Naive thymus-derived CD4-positive, alpha-beta T cell (primary cell): Measurements from ENCODE around the gene DENND1A. TPM values are rescaled to one million over a fixed set of nuclear protein-coding genes. Genes with fewer than 3 reads are reported as not detected.

Experiments
- ATAC-seq: fragments of 150-1000 bp; cut with Tn5 transposase; 2 replicates; pipeline ENCODE4 v1.10.0; 2021; ENCODE audit warnings: mild to moderate bottlenecking, moderate library complexity
- CTCF ChIA-PET: fragments of 350-600 bp; sonication (Branson Sonifier 250); formaldehyde crosslinking; loops from one replicate; lab custom pipeline; 2021; ENCODE audit warnings: antibody characterized with exemption; lab: Charles Lee
- POLR2A ChIA-PET: fragments of 350-600 bp; sonication (Branson Sonifier 250); formaldehyde crosslinking; loops from one replicate; lab custom pipeline; 2021; ENCODE audit warnings: antibody characterized with exemption, inconsistent platforms; lab: Charles Lee
- DNase-seq, 9 donors: peaks; one replicate each; pipeline versions ENCODE4 v3.0.0 to v3.0.0-alpha.2; 2020 to 2022; ENCODE audit warnings: mixed read lengths in 1 of 9
- H3K27ac ChIP-seq: one replicate; pipeline ENCODE4 v1.7.0; 2013; ENCODE audit warnings: mild to moderate bottlenecking, low read depth, low read length, moderate library complexity
- H3K27me3 ChIP-seq, 2 donors: one replicate each; pipeline ENCODE4 v1.7.0; 2013; ENCODE audit warnings: low read length in 2 of 2, mild to moderate bottlenecking in 2 of 2, moderate library complexity in 2 of 2; ENCODE audit not compliant: control insufficient read depth in 2 of 2, insufficient read depth in 2 of 2
- H3K36me3 ChIP-seq, 3 experiments: 1 replicate in 2 of 3; 2 replicates in 1 of 3; pipeline ENCODE4 v1.7.0; 2013; ENCODE audit warnings: low read length in 3 of 3, mild to moderate bottlenecking in 3 of 3, moderate library complexity in 1 of 3; ENCODE audit not compliant: insufficient read depth in 3 of 3, control insufficient read depth in 2 of 3
- H3K4me1 ChIP-seq, 2 donors: one replicate each; pipeline ENCODE4 v1.7.0; 2013; ENCODE audit warnings: low read length in 2 of 2, mild to moderate bottlenecking in 2 of 2, moderate library complexity in 1 of 2; ENCODE audit not compliant: control insufficient read depth in 2 of 2, insufficient read depth in 2 of 2
- H3K4me3 ChIP-seq: 2 replicates; pipeline ENCODE4 v1.7.0; 2013; ENCODE audit warnings: mild to moderate bottlenecking, low read length
- H3K9me3 ChIP-seq, 3 experiments: 1 replicate in 2 of 3; 2 replicates in 1 of 3; pipeline ENCODE4 v1.7.0; 2013; ENCODE audit warnings: low read length in 3 of 3; ENCODE audit not compliant: control insufficient read depth in 2 of 3
- H3K27ac Mint-ChIP-seq, 9 donors: one replicate each; pipeline ENCODE4 v1.8.0; 2020 to 2022; ENCODE audit warnings: mixed read lengths in 9 of 9, mild to moderate bottlenecking in 8 of 9, moderate library complexity in 5 of 9, inconsistent platforms in 2 of 9
- H3K27me3 Mint-ChIP-seq, 5 donors: one replicate each; pipeline ENCODE4 v1.8.0; 2021 to 2022; ENCODE audit warnings: mixed read lengths in 5 of 5, mild to moderate bottlenecking in 1 of 5
- H3K36me3 Mint-ChIP-seq, 5 donors: one replicate each; pipeline ENCODE4 v1.8.0; 2020 to 2022; ENCODE audit warnings: mixed read lengths in 5 of 5, mild to moderate bottlenecking in 3 of 5, inconsistent platforms in 1 of 5
- H3K4me1 Mint-ChIP-seq, 7 donors: one replicate each; pipeline ENCODE4 v1.8.0; 2020 to 2022; ENCODE audit warnings: mixed read lengths in 7 of 7, mild to moderate bottlenecking in 3 of 7, inconsistent platforms in 1 of 7
- H3K4me3 Mint-ChIP-seq, 10 donors: one replicate each; pipeline ENCODE4 v1.8.0; 2020 to 2022; ENCODE audit warnings: mild to moderate bottlenecking in 10 of 10, mixed read lengths in 10 of 10, moderate library complexity in 6 of 10, inconsistent platforms in 2 of 10
- H3K9me3 Mint-ChIP-seq, 11 donors: one replicate each; pipeline ENCODE4 v1.8.0; 2020 to 2022; ENCODE audit warnings: mixed read lengths in 11 of 11, mild to moderate bottlenecking in 4 of 11, inconsistent platforms in 1 of 11, moderate library complexity in 1 of 11
- intact Hi-C, 2 donors: fragments of 100-400 bp; cut with micrococcal nuclease; formaldehyde crosslinking; loops; one replicate each; pipeline ENCODE4 v1.15.1; 2023
- polyA plus RNA-seq, 2 donors: library from polyadenylated mRNA; unstranded; fragments of 300-500 nt; fragmentation: Illumina TruSeq; gene quantifications; one replicate each; pipeline ENCODE4 v1.2.3, GENCODE V29; 2021
- total RNA-seq, 6 experiments: library from RNA in 5 of 6; stranded (reverse) in 5 of 6; gene quantifications; 1 replicate in 5 of 6; 2 replicates in 1 of 6; pipeline ENCODE4 v1.2.3 and lab custom pipeline; 2021 to 2026

DENND1A gene
- total and polyA plus RNA-seq, 7 experiments from 2014 or later = 4.6 to 41.1 (median 16.5) TPM

GRCh38 chr9:123440256-123440655 lies 489.7 kb downstream of the DENND1A start:
- no peaks in the 10 kb centered on the region for H3K27me3 Mint-ChIP-seq

GRCh38 chr9:123438821-123439220 lies 491.1 kb downstream of the DENND1A start:
- Histone ChIP-seq H3K4me3 (no peak overlapping the region), H3K27ac (no peak overlapping the region), H3K27me3 (no peaks in the 10 kb centered on the region), H3K36me3 (peaks cover 0 to 23% (median 0%) of the 10 kb centered on the region in 3 experiments), H3K9me3 (no peaks in the 10 kb centered on the region), H3K4me1 (no peaks in the 10 kb centered on the region)
- H3K4me3 Mint-ChIP-seq = no peak overlapping the region
- no peaks in the 10 kb centered on the region for H3K4me1 Mint-ChIP-seq
- H3K27ac Mint-ChIP-seq = no peak overlapping the region
- intact Hi-C loops = no loop called here
- POLR2A ChIA-PET = no interaction called here
- CTCF ChIA-PET = no interaction called here
- H3K9me3 Mint-ChIP-seq = no peaks in the 10 kb centered on the region
- H3K36me3 Mint-ChIP-seq = peaks cover 0 to 66% (median 26%) of the 10 kb centered on the region in 5 donors
- no peaks in the 10 kb centered on the region for H3K27me3 Mint-ChIP-seq
- DNase-seq = no peak
- ATAC-seq = no peak

More at GRCh38 chr9:123440256-123440655, 489.7 kb downstream of the DENND1A start:
- H3K27ac ChIP-seq = no peak overlapping the region
- ChIA-PET POLR2A (no interaction called here), CTCF (interaction anchor here (0.5 kb wide), 1 partner anchor 1172 kb away, joined by 5 read pairs; no protein-coding TSS in a partner anchor)
- Mint-ChIP-seq H3K4me3 (no peak overlapping the region), H3K36me3 (peaks cover 0 to 56% (median 19%) of the 10 kb centered on the region in 5 donors), H3K27ac (no peak overlapping the region), H3K9me3 (no peaks in the 10 kb centered on the region), H3K4me1 (no peaks in the 10 kb centered on the region)
- H3K4me1 ChIP-seq = no peaks in the 10 kb centered on the region
- no peaks in the 10 kb centered on the region for H3K27me3 ChIP-seq
- intact Hi-C loops = no loop called here
- H3K9me3 ChIP-seq = no peaks in the 10 kb centered on the region
- DNase-seq = peak in 1 of 9 donors; percentile 12
- no peak overlapping the region for H3K4me3 ChIP-seq
- peaks cover 0 to 23% (median 0%) of the 10 kb centered on the region in 3 experiments for H3K36me3 ChIP-seq
- no peak for ATAC-seq

- Mint-ChIP-seq H3K9me3 (no peaks in the 10 kb centered on the region), H3K36me3 (peaks cover 0 to 71% (median 31%) of the 10 kb centered on the region in 5 donors), H3K4me3 (no peak overlapping the region), H3K27ac (no peak overlapping the region), H3K4me1 (no peaks in the 10 kb centered on the region), H3K27me3 (no peaks in the 10 kb centered on the region)
- Histone ChIP-seq H3K4me3 (no peak overlapping the region), H3K9me3 (no peaks in the 10 kb centered on the region), H3K4me1 (no peaks in the 10 kb centered on the region), H3K27me3 (no peaks in the 10 kb centered on the region), H3K27ac (no peak overlapping the region), H3K36me3 (peaks cover 0 to 23% (median 0%) of the 10 kb centered on the region in 3 experiments)
- intact Hi-C loops = no loop called here
- ChIA-PET CTCF (no interaction called here), POLR2A (no interaction called here)
- ATAC-seq (no peak), DNase-seq (no peak)
Measured at GRCh38 chr9:123438321-123438720, 491.6 kb downstream of the DENND1A start.

GRCh38 chr9:123437201-123437600 lies 492.7 kb downstream of the DENND1A start:
- Mint-ChIP-seq H3K27me3 (no peaks in the 10 kb centered on the region), H3K9me3 (no peaks in the 10 kb centered on the region), H3K36me3 (peaks cover 0 to 70% (median 39%) of the 10 kb centered on the region in 5 donors), H3K4me3 (no peak overlapping the region), H3K4me1 (no peaks in the 10 kb centered on the region), H3K27ac (no peak overlapping the region)
- intact Hi-C loops = no loop called here
- no peak overlapping the region for H3K27ac ChIP-seq
- H3K36me3 ChIP-seq = peaks cover 0 to 23% (median 0%) of the 10 kb centered on the region in 3 experiments
- no peak for ATAC-seq
- no peak for DNase-seq
- H3K9me3 ChIP-seq = no peaks in the 10 kb centered on the region
- ChIA-PET POLR2A (no interaction called here), CTCF (no interaction called here)
- H3K27me3 ChIP-seq = no peaks in the 10 kb centered on the region
- no peak overlapping the region for H3K4me3 ChIP-seq
- H3K4me1 ChIP-seq = no peaks in the 10 kb centered on the region

GRCh38 chr9:123435471-123435870 lies 494.5 kb downstream of the DENND1A start:
- no peak overlapping the region for H3K4me3 ChIP-seq
- peaks cover 0 to 23% (median 0%) of the 10 kb centered on the region in 3 experiments for H3K36me3 ChIP-seq
- no peaks in the 10 kb centered on the region for H3K4me1 ChIP-seq
- H3K4me3 Mint-ChIP-seq = no peak overlapping the region
- POLR2A ChIA-PET = no interaction called here
- no peaks in the 10 kb centered on the region for H3K9me3 ChIP-seq
- no peaks in the 10 kb centered on the region for H3K27me3 ChIP-seq
- peaks cover 0 to 2% (median 0%) of the 10 kb centered on the region in 11 donors for H3K9me3 Mint-ChIP-seq
- DNase-seq (no peak), ATAC-seq (no peak)
- H3K27ac Mint-ChIP-seq = no peak overlapping the region
- CTCF ChIA-PET = no interaction called here
- no peaks in the 10 kb centered on the region for H3K27me3 Mint-ChIP-seq
- peaks cover 2 to 63% (median 36%) of the 10 kb centered on the region in 5 donors for H3K36me3 Mint-ChIP-seq
- no peaks in the 10 kb centered on the region for H3K4me1 Mint-ChIP-seq
- no peak overlapping the region for H3K27ac ChIP-seq
- intact Hi-C loops = no loop called here

- Mint-ChIP-seq H3K4me3 (no peak overlapping the region), H3K9me3 (peaks cover 0 to 5% (median 0%) of the 10 kb centered on the region in 11 donors), H3K4me1 (no peaks in the 10 kb centered on the region), H3K27ac (no peak overlapping the region), H3K36me3 (peaks cover 7 to 63% (median 38%) of the 10 kb centered on the region in 5 donors), H3K27me3 (no peaks in the 10 kb centered on the region)
- Histone ChIP-seq H3K9me3 (no peaks in the 10 kb centered on the region), H3K27me3 (no peaks in the 10 kb centered on the region), H3K4me1 (no peaks in the 10 kb centered on the region), H3K36me3 (peaks cover 0 to 23% (median 2%) of the 10 kb centered on the region in 3 experiments), H3K27ac (no peak overlapping the region), H3K4me3 (no peak overlapping the region)
- ATAC-seq (no peak), DNase-seq (no peak)
- CTCF ChIA-PET = no interaction called here
- intact Hi-C loops = no loop called here
- POLR2A ChIA-PET = no interaction called here
Measured at GRCh38 chr9:123434619-123435240, 495.2 kb downstream of the DENND1A start.
